Sigmoid colon (tissue), 4 donors: ENCODE data around the gene KRTAP5-3.

ENCODE experiments used
- CTCF ChIP-seq, 4 experiments: fragments of 450-650 bp in 3 of 4; fragments of 200-600 bp in 1 of 4; IDR thresholded peaks; one replicate each; pipeline ENCODE4 v1.5.1; 2016 to 2019; ENCODE audit warnings: antibody characterized with exemption in 4 of 4, mild to moderate bottlenecking in 3 of 4, moderate library complexity in 2 of 4
- EP300 ChIP-seq, 4 donors: sonication (generic); formaldehyde crosslinking; IDR thresholded peaks; one replicate each; pipeline ENCODE4 v1.6.1; 2017; ENCODE audit warnings: antibody characterized with exemption in 4 of 4
- POLR2A ChIP-seq, 2 donors: fragments of 450-650 bp; IDR thresholded peaks; one replicate each; pipeline ENCODE4 v1.6.1; 2016; ENCODE audit warnings: antibody characterized with exemption in 2 of 2, mild to moderate bottlenecking in 2 of 2, moderate library complexity in 2 of 2
- POLR2AphosphoS5 ChIP-seq, 4 donors: sonication (generic); formaldehyde crosslinking; IDR thresholded peaks; one replicate each; pipeline ENCODE4 v1.6.1; 2017; ENCODE audit warnings: antibody characterized with exemption in 4 of 4

GRCh38 chr11:1651411-1651980, 43.2 kb upstream of the KRTAP5-3 start:
- TF ChIP-seq POLR2A (IDR thresholded peaks at IDR 0.05) (no peak), CTCF (IDR thresholded peaks at IDR 0.05) (no peak), EP300 (IDR thresholded peaks at IDR 0.05) (no peak), POLR2AphosphoS5 (IDR thresholded peaks at IDR 0.05) (no peak)
